Activated T-cell treated with anti-CD3 and anti-CD28 coated beads for 24 hours (primary cell): Measurements from ENCODE around the gene POU6F1.
"Not testable (repeated sequence)": the region's sequence is repeated elsewhere in the genome, so short reads cannot be mapped to it uniquely, and the experiment has no call there.

Source experiments
- DNase-seq: peaks from one replicate; pipeline ENCODE4 v3.0.0-alpha.2; 2020; ENCODE audit warnings: low read depth

The POU6F1 gene

DNA sequence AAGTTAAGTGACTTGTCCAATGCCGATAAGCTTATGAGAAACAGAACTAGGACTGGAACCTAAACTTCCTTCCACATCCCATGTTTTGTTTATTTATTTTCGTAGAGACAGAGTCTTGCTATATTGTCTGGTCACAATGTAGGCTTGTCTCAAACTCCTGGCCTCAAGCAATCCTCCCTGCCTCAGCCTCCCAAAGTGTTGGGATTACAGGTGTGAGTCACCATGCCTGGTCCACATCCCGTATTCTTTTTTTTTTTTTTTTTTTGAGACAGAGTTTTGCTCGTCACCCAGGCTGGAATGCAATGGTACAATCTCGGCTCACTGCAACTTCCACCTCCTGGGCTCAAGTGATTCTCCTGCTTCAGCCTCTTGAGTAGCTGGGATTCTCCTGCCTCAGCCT is 9.2 kb upstream of the POU6F1 start:
- not testable (repeated sequence) for DNase-seq

DNA sequence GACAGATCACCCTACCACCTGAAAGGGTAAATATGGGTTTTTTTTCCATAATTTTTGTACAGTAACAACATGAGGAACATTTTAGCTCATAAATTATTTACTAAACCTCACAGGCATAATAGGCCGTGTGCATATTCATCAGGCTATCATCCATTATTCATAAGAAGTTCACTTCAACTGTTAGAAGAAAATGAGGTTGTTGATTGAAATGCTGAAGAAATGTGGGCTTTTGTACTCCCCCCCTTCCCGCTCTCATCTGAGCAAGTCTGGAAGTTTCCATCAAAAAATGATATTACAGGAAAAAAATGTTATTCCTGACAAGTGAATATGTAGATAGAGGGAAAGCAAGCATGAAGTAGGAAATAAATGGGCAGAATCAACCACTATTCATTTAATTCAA is 7.9 kb upstream of the POU6F1 start:
- DNase-seq, result no peak

DNA sequence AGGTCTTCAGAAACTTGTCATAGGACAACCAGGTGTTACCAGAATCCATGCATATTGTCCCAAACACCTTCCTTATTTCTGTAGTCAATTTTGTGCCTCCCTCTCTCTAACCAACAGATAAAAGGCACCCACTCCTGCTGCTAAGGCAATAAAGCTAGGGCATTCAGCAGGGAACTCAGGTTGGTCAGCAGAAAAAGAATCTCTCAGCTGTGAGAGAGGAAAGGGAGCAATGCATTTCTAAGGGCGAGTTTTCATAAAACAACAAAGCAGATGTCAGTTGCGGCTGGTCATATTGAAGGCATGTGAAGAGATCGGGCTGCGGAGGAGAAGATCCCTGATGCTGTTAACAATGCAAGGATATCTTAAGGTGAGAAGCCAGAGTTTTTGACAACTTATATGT is 7.4 kb upstream of the POU6F1 start:
- DNase-seq, result no peak

DNA sequence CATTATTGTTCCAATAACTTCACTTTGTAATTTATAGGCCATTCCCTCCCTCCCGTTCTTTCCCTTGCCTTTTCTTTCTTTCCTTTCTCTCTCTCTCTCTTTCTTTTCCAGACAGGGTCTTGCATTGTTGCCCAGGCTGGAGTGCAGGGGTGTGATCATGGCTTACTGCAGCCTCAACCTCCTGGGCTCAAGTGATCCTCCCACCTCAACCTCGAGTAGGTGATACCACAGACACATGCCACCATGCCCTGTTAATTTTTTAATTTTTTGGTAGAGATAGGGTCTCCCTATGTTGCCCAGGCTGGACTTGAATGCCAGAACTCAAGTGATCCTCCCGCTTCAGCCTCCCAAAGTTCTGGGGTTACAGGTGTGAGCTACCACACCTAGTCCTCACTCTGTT is 6.8 kb upstream of the POU6F1 start:
- no peak for DNase-seq

DNA sequence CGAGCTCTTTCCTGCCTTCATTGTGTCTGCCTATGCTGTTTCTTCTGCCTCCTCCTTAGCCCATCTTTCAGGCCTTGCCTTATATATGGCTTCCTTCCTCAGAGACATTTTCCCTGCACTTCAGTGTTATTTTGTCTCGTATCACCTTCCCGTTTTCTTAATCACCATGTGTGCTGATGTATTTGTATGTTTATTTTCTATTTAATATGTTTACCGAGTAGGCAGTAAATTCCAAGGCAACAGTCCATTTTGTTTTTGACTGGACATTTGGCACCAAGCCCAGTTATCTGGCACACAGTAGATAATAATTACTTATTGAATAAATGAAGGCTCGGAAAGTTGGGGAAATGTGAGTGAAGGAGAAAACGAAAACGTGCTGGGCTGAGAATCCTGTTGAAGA is 4.6 kb upstream of the POU6F1 start:
- DNase-seq, result no peak

DNA sequence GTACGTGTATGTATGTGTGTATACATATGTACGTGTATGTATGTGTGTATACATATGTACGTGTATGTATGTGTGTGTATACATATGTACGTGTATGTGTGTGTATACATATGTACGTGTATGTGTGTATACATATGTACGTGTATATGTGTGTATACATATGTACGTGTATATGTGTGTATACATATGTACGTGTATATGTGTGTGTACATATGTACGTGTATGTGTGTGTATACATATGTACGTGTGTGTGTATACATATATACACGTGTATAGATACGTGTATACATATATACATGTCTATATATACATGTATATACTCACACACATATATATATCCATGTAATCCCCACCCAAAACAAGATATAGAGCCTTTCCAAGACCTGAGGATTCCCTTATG is 2.0 kb upstream of the POU6F1 start:
- not testable (repeated sequence) for DNase-seq

DNA sequence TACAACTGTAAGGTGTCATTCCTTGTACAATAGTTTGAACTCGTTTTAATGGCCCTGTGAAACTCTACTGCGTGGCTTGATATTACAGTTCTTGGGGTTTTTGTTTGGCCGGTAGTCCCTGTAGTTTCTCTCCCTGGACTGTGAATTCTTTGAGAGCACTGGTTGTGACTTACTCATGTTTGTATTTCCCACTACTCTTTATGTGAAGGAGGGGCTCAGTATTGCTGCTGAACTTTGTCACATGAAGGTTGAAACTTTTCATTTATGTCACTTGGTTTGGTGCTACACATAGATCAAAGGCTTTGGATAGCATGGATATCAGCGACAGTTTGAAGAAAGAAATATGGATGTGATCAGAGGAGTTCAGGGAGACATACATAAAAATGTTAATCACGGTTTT is 1.5 kb upstream of the POU6F1 start:
- DNase-seq, result no peak

DNA sequence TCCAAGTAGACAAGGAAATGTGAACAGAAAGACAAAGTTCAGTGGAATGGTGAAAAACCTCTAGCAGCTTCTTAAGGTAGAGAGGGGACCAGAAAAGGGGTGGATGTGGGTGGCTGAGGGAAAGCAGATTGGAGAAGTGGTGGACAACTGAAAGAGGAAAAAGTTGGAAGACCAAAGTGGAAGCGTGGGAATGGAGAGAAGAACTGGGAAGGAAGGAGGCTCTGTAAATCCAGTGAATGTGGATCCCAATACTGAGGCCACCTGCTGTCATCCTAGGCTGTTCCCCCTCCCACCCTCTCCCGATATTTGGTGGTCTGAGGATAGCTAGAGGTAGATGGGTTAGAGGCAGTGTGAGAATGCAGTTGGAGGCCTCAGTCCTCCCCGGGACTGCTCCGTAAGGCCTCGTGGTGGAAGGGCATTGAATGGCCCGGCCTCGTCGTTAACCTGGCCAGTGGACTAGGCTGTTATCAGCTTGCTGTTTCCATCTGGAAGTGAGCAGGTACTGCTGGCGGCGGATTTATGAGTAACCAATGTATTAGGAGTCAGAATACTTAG is 822 bp upstream of the POU6F1 start:
- no peak for DNase-seq

DNA sequence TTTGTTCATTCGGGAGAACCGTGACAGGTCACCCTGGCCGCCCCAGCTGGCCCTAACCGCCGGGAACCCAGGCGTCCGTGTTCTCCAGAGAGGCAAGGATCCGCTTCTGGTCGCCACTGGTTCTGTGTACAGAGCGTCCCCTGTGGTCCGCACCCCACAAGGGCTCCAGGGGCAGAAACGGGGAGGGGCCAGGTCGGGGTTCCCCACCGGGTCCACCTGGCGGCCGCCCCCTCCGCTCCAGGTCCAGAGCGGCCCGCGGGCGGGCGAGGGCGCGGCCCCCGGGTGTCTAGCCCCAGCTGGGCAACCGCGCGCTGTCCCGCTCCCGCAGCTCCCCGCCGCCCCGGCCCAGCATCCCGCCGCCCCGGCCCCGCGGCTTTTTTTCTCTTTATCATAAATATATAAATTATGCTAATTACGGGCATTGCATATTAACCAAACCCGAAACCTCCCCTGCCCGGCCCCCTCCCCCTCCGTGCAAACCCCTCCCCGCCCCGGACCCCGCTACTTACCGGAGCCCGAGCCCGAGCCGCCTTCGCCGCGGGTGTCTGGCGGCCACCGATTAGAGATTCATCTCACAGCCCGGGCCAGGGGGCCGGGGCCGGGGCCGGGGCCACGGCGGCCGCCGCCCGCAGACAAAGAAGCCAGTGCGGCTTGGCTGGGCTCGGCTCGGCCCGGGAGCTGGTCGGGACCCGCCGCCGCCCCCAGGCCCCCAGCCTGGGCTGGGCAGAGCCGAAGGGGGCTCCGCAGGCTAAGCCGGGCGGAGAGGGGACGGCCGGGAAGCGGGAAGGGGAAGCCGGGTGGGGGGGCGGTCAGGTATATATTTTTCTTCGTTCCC is 512 bp downstream of the POU6F1 start:
- DNase-seq, result peak; percentile 14

DNA sequence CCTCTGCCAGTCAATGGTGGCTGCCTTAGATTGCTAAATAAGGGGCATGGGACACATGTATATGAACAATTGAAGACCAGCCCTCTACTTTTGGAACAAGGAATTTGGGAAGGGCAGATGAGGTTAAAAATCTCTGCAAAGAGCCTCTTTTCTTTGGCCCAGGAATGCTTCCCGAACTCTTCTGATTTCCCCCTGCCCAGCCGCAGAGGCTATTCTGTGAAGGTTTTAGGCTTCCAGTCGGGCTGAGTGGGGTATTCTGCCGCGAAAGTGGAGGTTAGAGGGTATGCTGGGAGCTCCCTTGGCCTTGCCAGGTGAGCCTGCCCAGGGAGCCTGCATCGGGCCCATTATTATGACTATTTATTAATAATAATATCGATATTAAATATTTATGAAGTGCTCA is 1.2 kb downstream of the POU6F1 start:
- no peak for DNase-seq

DNA sequence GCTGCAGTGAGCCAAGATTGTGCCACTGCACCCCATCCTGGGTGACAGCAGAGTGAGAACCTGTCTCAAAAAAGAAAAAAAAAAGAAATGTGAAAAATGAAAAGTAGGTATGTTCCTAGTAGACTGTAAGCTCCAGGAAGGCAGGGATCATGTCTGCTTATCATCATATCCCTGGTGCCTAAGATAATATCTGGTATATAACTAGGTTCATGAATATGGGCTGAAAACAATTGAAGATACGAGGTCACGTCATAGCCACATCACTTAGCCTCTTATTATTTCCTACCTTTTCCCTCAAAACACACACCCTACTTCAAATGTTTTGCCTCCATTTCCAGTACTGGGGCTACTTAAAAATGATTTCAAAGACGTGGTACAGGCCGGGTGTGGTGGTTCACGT is 3.0 kb downstream of the POU6F1 start:
- no peak for DNase-seq

DNA sequence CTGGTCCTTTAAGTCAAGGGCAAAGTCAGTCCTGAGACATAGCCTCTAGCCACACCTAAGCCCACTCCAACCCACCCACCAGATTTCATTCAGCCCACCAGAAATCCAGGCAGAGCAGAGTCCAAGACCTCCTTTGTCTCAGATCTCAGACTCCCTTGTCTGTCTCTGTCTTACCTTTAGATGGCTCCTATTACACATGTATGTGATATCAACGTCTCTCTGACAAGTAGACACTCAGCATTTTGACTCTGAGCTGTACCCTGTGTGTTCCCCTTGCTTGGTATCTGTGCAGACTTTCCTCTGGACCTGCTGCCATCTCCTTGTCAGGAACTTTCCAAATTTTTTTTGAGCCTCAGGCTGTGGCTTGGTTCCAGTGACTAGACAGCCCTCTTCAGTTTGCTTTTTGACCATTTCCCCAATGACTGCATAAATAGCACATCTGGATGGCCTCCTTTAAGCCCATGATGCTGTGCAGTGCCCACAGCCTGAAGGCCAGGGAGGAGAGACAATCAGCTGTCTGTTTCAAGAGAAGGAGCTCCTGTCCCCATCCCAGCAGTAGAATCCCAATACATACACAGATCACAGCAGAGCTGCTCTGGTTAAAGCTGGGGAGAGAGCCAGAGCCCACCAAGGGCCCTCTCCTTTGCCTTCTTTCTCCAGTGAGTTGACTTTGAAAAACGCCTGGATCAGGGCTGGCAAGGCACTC is 7.0 kb downstream of the POU6F1 start:
- no peak for DNase-seq

DNA sequence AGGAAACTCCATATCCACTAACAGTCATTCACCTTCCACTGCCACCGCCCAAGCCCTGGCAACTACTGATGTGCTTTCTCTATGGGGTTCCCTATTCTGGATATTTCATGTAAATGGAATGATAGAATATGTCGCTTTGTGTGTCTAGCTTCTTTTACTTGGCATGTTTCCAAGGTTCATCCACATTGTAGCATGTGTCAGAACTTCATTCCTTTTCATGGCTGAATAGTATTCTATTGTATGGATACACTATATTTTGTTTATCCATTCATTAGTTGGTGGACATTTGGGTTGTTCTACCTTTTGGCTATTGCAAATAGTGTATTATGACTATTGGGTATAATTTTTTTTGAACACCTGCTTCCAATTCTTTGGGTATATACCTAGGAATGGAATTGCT is 8.6 kb downstream of the POU6F1 start:
- no peak for DNase-seq

DNA sequence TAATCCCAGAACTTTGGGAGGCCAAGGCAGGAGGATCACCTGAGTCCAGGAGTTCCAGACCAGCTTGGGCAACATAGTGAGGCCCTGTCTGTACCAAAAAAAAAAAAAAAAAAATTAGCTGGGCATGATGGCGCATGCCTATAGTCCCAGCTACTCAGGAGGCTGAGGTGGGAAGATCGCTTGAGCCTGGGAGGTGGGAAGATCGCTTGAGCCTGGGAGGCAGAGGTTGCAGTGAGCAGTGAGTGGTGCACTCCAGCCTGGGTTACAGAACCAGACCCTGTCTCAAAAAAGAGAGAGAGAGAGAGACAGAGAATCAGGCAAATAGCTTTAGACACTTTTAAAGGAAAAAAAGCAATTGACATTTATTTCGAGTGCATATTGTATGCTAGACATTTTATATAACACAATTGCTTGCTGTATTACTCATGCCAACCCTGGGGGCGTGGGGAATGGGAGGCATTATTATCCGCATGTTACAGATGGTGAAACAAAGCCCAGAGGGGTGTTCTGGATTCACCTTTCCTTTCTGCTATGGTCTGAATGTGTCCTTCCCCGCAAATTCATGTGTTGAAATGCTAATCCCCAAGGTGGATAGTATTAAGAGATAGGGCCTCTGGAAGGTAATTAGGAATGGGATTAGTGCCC is 9.7 kb downstream of the POU6F1 start:
- no peak for DNase-seq

DNA sequence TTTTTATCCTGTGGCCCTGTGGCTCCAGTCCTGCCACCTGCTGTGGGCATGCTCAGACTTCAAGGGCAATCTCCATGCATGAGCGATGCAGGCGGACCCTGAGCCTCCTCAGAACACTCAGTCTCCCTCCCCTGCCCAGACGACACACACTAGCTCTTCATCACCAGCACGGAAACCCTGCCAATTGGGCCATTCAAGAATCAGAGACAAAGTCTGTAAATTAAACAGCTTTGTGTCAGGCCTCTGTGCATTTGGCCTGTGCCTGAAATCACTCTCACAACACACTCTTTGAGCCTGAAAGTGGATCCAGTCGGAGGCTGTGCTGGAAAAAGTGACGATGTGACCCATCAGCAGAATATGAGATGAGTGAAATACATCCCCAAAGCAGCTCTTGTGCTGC is 12.5 kb downstream of the POU6F1 start:
- no peak for DNase-seq

DNA sequence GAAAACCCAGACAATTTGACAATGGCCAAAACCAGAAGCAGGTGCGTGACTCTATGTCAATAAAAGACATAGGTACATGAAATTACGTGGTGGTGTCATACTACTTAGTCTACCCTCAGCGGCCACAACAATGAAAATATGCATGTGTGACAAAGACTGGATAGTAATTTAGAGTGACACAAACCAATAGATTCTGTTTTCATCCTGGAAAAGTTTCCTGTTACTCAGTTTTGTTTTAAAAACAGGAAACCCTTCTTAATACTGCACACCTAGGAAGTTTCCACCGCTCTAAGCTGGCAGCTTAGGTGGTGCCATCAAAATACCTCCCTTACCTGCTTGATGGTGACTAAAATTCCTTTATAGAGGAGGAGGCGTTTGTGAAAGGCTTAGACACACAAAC is 15.1 kb downstream of the POU6F1 start:
- no peak for DNase-seq

DNA sequence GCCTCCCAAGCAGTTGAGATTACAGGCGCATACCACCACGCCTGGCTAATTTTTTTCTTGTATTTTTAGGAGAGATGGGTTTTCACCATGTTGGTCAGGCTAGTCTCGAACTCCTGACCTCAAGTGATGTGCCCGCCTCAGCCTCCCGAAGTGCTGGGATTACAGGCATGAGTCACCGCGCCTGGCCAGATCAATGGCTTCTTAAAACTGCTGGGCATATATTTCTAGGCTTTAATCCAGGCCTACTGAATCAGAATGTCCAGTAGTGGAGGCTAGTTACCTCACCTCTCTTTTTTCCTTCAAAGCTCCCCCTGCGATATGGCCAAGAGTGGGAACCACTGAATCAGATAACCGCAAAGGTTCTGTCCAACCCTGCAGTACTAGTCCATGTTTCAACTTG is 17.1 kb downstream of the POU6F1 start:
- no peak for DNase-seq

DNA sequence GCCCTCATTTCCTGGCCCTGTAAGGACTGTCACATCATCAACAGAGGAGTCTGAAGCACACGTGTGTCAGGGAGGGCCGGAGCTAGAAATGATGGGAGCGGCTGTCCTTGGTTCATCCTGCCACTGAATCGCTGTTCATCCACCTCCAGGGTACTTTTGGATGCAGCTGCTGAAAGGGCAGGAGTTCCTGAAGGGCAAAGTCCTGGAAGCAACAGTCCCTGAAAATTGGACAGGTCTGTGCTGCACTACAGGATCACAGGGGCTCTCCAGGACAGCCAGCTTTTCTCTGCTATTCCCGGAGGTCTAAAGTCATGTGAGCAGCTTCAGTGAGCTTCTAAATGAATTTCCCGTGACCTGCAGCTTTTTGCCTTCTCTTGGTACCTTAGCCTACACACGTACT is 17.7 kb downstream of the POU6F1 start:
- DNase-seq, result no peak

DNA sequence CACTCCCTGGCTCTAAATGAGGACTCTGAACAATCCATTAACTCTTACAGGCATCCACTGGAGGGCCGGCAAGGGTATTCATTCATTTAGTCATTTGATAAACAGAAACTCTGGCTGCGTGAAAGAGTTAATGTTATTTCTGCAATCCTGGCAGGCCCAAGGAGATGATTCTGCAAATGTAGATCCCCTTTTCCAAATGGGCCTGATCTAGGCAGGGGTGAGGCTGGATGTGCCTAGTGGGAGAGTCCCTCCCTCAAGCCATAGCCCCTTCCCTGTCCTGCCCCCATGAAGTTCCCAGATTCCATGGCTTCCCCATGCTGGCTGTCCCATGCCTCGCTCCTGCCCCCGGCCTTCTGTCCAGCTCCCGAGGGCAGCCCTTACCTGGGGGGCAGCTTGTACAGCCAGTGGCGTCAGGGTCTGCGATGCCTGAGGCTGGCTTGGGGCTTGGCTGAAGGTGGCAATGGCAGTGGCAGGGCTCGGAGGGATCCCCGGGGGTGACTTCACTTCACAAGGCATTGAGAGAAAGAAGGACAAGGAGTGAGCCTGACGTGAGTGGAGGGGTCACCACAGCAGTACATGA is 18.4 kb downstream of the POU6F1 start:
- DNase-seq, result no peak

DNA sequence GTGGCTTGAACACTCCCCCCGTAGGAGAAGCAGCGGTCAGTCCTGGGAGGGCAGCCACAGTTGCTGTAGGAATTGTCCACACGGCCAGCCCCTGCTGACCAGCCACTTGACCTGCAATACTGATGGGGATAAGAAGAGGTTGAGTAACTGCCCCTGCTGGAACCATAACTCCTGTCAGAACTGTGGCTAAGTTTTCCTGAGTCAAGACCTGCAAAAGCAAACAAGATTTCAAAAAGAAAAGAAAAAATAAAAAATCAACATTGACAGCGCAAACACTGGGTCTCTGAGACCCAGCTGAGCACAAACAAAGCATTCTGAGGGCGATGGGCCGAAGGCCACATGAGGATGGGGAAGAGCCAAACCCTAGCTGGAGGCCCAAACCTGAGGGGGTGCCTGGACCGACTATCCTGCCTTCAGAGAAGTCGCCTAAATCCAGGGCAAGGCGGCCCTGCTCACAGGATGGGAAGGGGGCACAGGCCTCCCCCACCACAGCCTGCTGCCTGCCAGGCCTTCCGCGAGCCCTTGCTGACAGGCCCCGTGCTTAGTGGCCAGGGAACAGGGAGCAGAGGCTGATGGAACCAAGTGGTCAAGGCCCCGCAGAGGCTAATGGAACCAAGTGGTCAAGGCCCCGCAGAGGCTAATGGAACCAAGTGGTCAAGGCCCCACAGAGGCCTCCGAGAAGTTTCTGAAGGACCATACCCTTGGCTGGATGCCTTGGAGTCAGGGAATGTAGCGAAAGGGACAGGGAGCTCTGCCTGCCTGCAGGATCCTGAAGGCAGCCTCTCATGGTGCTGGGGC is 19.1 kb downstream of the POU6F1 start:
- no peak for DNase-seq

DNA sequence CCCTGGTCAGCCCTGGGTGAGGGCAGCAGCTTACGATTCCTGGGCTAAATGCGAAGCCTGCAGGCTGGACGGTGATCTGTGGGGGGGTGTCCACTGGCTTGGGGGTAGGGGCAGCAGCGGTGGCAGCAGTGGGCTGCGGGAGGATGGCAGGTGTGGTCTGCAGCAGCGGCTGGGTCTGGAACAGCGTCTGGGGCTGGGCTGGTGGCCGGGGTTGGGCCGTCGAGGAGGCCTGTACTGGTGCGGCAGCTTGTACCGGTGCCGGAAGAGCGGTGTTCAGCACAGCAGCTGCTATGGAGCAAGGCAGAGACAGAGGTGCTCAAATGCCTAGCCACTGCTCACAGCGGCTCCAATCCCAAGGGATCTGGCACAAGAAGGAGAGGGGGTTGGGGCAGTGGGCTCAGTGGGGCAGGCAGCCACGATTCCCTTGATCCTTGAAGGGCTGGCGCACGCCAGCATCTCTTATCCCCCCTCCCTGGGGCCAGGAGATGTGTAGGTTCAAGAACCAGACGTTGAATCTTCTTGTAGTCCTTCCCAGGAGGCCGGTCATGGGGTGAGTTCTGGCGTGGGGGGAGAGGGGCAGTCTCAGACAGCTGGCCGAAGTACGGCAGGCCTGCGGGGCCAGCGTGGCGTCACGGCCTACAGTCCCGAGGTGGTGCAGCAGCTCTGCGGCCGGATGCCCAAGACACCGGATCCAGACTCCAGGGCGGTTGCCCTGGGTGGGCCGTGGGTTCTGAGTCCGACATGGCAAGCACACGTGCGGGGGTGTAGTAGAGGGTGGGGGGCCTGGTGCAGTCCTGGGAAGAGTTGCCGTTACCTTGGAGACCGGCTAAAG is 19.9 kb downstream of the POU6F1 start:
- no peak for DNase-seq
